ENCODE measurements around the gene SNRPN. TPM values are rescaled to one million over a fixed set of nuclear protein-coding genes. Genes with fewer than 3 reads are reported as not detected.

Gene SNRPN
- total RNA-seq, 2 experiments from 2014 or later: 66.7 to 68.2 TPM

Other genes starting within 250 kb of the SNRPN start
- gene SNURF, start within 50 bp of the SNRPN start, total RNA-seq: 10 to 100 TPM; 19.6 to 21.6 TPM

Measured in activated naive CD8-positive, alpha-beta T cell treated with anti-CD3 and anti-CD28 coated beads for 36 hours (primary cell).